GM19452 (cell line): ENCODE data around the gene ZNF688.

Experiments
- ATAC-seq: cut with Tn5 transposase; IDR thresholded peaks from one replicate; pipeline ENCODE4 v1.9.1; 2021; ENCODE audit not compliant: unreplicated experiment

Gene ZNF688

GRCh38 chr16:30521873-30522641 is 49.5 kb downstream of the ZNF688 start:
- ATAC-seq = no peak

DNA sequence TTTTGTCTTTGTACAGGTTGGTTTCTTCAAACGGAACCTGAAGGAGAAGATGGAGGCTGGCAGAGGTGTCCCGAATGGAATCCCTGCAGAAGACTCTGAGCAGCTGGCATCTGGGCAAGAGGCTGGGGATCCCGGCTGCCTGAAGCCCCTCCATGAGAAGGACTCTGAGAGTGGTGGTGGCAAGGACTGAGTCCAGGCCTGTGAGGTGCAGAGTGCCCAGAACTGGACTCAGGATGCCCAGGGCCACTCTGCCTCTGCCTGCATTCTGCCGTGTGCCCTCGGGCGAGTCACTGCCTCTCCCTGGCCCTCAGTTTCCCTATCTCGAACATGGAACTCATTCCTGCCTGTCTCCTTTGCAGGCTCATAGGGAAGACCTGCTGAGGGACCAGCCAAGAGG is 50.0 kb downstream of the ZNF688 start:
- no peak for ATAC-seq
